Activated naive CD4-positive, alpha-beta T cell treated with anti-CD3 and anti-CD28 coated beads for 36 hours (primary cell): ENCODE measurements around the gene IFNK. TPM values are rescaled to one million over a fixed set of nuclear protein-coding genes. Genes with fewer than 3 reads are reported as not detected.
A peak's percentile ranks its signal among the peaks of the same experiment; 100 is the strongest.
"Not testable (repeated sequence)": the region's sequence is repeated elsewhere in the genome, so short reads cannot be mapped to it uniquely, and the experiment has no call there.

Experiments
- CTCF ChIA-PET: fragments of 350-600 bp; sonication (Branson Sonifier 250); formaldehyde crosslinking; loops from one replicate; lab custom pipeline; 2021; ENCODE audit warnings: antibody characterized with exemption; lab: Charles Lee
- DNase-seq: peaks from one replicate; pipeline ENCODE4 v3.0.0-alpha.2; 2020
- H3K27ac Mint-ChIP-seq: one replicate; pipeline ENCODE4 v1.8.0; 2021; ENCODE audit warnings: mild to moderate bottlenecking, mixed read lengths
- H3K27me3 Mint-ChIP-seq: one replicate; pipeline ENCODE4 v1.8.0; 2021; ENCODE audit warnings: low read depth, mixed read lengths
- H3K36me3 Mint-ChIP-seq: one replicate; pipeline ENCODE4 v1.8.0; 2021; ENCODE audit warnings: low read depth, mixed read lengths
- H3K4me1 Mint-ChIP-seq: one replicate; pipeline ENCODE4 v1.8.0; 2021; ENCODE audit warnings: low read depth, mixed read lengths
- H3K4me3 Mint-ChIP-seq: one replicate; pipeline ENCODE4 v1.8.0; 2021; ENCODE audit warnings: mild to moderate bottlenecking, moderate library complexity, mixed read lengths
- H3K9me3 Mint-ChIP-seq: one replicate; pipeline ENCODE4 v1.8.0; 2021; ENCODE audit warnings: mixed read lengths
- intact Hi-C: fragments of 100-400 bp; cut with micrococcal nuclease; formaldehyde crosslinking; loops from one replicate; pipeline ENCODE4 v1.15.1; 2023
- total RNA-seq, 2 experiments: library from RNA; stranded (reverse); gene quantifications; one replicate each; pipeline ENCODE4 v1.2.3, GENCODE V29; 2021

The IFNK gene
- total RNA-seq, 2 experiments from 2014 or later, result 0.24 TPM; not detected in 1

- Mint-ChIP-seq H3K4me1 (peaks cover 12% of the 10 kb centered on the region), H3K9me3 (peaks cover 4% of the 10 kb centered on the region), H3K36me3 (peaks cover 5% of the 10 kb centered on the region), H3K27me3 (no peaks in the 10 kb centered on the region), H3K27ac (no peak overlapping the region), H3K4me3 (no peak overlapping the region)
- CTCF ChIA-PET, result no interaction called here
- DNase-seq, result no peak
- intact Hi-C loops, result no loop called here
These were observed 28.5 kb upstream of the IFNK start for GRCh38 chr9:27495480-27496134.

- H3K4me1 Mint-ChIP-seq, result peaks cover 17% of the 10 kb centered on the region
- peaks cover 8% of the 10 kb centered on the region for H3K36me3 Mint-ChIP-seq
- no peak overlapping the region for H3K27ac Mint-ChIP-seq
- no peak for DNase-seq
- no peak overlapping the region for H3K4me3 Mint-ChIP-seq
- intact Hi-C loops, result no loop called here
- peaks cover 1% of the 10 kb centered on the region for H3K27me3 Mint-ChIP-seq
- CTCF ChIA-PET, result no interaction called here
- H3K9me3 Mint-ChIP-seq, result peaks cover 6% of the 10 kb centered on the region
These were observed 28.0 kb upstream of the IFNK start for GRCh38 chr9:27496135-27496504.

GRCh38 chr9:27497883-27498417 lies 26.1 kb upstream of the IFNK start:
- peaks cover 6% of the 10 kb centered on the region for H3K9me3 Mint-ChIP-seq

GRCh38 chr9:27499451-27499850 lies 24.6 kb upstream of the IFNK start:
- Mint-ChIP-seq H3K36me3 (peaks cover 6% of the 10 kb centered on the region), H3K27ac (peak overlapping the region; percentile 59), H3K4me3 (no peak overlapping the region), H3K4me1 (peaks cover 41% of the 10 kb centered on the region), H3K9me3 (peaks cover 2% of the 10 kb centered on the region), H3K27me3 (peaks cover 1% of the 10 kb centered on the region)
- intact Hi-C loops, result loop anchor here (1.0 to 2.0 kb wide), 5 partner anchors 10 to 133 kb away; partner anchors contain the start of genes C9orf72 and IFNK
- CTCF ChIA-PET, result no interaction called here
- no peak for DNase-seq

More at GRCh38 chr9:27497883-27498417, 26.1 kb upstream of the IFNK start:
- DNase-seq, result no peak
- Mint-ChIP-seq H3K36me3 (peaks cover 10% of the 10 kb centered on the region), H3K27me3 (peaks cover 1% of the 10 kb centered on the region), H3K27ac (no peak overlapping the region), H3K4me3 (no peak overlapping the region), H3K4me1 (peaks cover 28% of the 10 kb centered on the region)
- intact Hi-C loops, result loop anchor here (2.0 kb wide), 1 partner anchor 73 kb away; no protein-coding TSS in a partner anchor
- CTCF ChIA-PET, result no interaction called here

- H3K27ac Mint-ChIP-seq, H3K9me3 Mint-ChIP-seq, DNase-seq, H3K4me3 Mint-ChIP-seq, H3K27me3 Mint-ChIP-seq, H3K36me3 Mint-ChIP-seq, intact Hi-C loops: not testable (repeated sequence)
- peaks cover 55% of the 10 kb centered on the region for H3K4me1 Mint-ChIP-seq
- CTCF ChIA-PET, result interaction anchor here (0.6 kb wide), 1 partner anchor 101 kb away, joined by 3 read pairs; no protein-coding TSS in a partner anchor
These were observed 23.2 kb upstream of the IFNK start for GRCh38 chr9:27500902-27501301.

GRCh38 chr9:27503623-27504022 lies 20.5 kb upstream of the IFNK start:
- Mint-ChIP-seq H3K27ac (no peak overlapping the region), H3K4me1 (peaks cover 64% of the 10 kb centered on the region), H3K9me3 (peaks cover 2% of the 10 kb centered on the region), H3K27me3 (peaks cover 1% of the 10 kb centered on the region), H3K36me3 (peaks cover 6% of the 10 kb centered on the region), H3K4me3 (no peak overlapping the region)
- DNase-seq, result no peak
- intact Hi-C loops, result loop anchor here (2.0 kb wide), 1 partner anchor 15 kb away; no protein-coding TSS in a partner anchor
- CTCF ChIA-PET, result interaction anchor here (1.0 kb wide), 1 partner anchor 27 kb away, joined by 4 read pairs; no protein-coding TSS in a partner anchor

- Mint-ChIP-seq H3K4me3 (no peak overlapping the region), H3K4me1 (peaks cover 62% of the 10 kb centered on the region), H3K36me3 (peaks cover 7% of the 10 kb centered on the region), H3K27ac (no peak overlapping the region), H3K27me3 (peaks cover 1% of the 10 kb centered on the region), H3K9me3 (peaks cover 2% of the 10 kb centered on the region)
- intact Hi-C loops, result loop anchor here (2.0 kb wide), 1 partner anchor 15 kb away; no protein-coding TSS in a partner anchor
- no peak for DNase-seq
- CTCF ChIA-PET, result no interaction called here
These were observed 19.8 kb upstream of the IFNK start for GRCh38 chr9:27504259-27504658.

GRCh38 chr9:27505744-27506161 lies 18.3 kb upstream of the IFNK start:
- Mint-ChIP-seq H3K36me3 (peaks cover 7% of the 10 kb centered on the region), H3K27ac (peak overlapping the region; percentile 17), H3K9me3 (peaks cover 2% of the 10 kb centered on the region), H3K4me3 (no peak overlapping the region), H3K27me3 (peaks cover 1% of the 10 kb centered on the region), H3K4me1 (peaks cover 52% of the 10 kb centered on the region)
- CTCF ChIA-PET, result interaction anchor here (1.1 to 1.7 kb wide), 3 partner anchors 23 to 172 kb away, joined by 3 to 7 read pairs (median 6); partner anchors contain the start of gene MOB3B
- peak; percentile 65 for DNase-seq
- intact Hi-C loops, result loop anchor here (1.0 to 2.0 kb wide), 6 partner anchors 17 to 138 kb away; partner anchors contain the start of genes C9orf72, IFNK and MOB3B

- intact Hi-C loops, result no loop called here
- DNase-seq, result no peak
- Mint-ChIP-seq H3K27me3 (no peaks in the 10 kb centered on the region), H3K4me3 (no peak overlapping the region), H3K9me3 (no peaks in the 10 kb centered on the region), H3K4me1 (peaks cover 43% of the 10 kb centered on the region), H3K27ac (no peak overlapping the region), H3K36me3 (peaks cover 1% of the 10 kb centered on the region)
- CTCF ChIA-PET, result interaction anchor here (0.6 to 1.1 kb wide), 2 partner anchors 22 to 24 kb away, joined by 3 read pairs; partner anchors contain the start of gene MOB3B
These were observed 17.1 kb upstream of the IFNK start for GRCh38 chr9:27506981-27507380.

GRCh38 chr9:27510780-27511179 lies 13.3 kb upstream of the IFNK start:
- CTCF ChIA-PET, result no interaction called here
- Mint-ChIP-seq H3K9me3 (no peaks in the 10 kb centered on the region), H3K4me3 (no peak overlapping the region), H3K27ac (no peak overlapping the region), H3K36me3 (peaks cover 1% of the 10 kb centered on the region), H3K4me1 (peaks cover 12% of the 10 kb centered on the region), H3K27me3 (no peaks in the 10 kb centered on the region)
- intact Hi-C loops, result no loop called here
- DNase-seq, result no peak

- DNase-seq, result no peak
- Mint-ChIP-seq H3K4me3 (no peak overlapping the region), H3K36me3 (peaks cover 1% of the 10 kb centered on the region), H3K27me3 (no peaks in the 10 kb centered on the region), H3K4me1 (peaks cover 5% of the 10 kb centered on the region), H3K9me3 (no peaks in the 10 kb centered on the region), H3K27ac (no peak overlapping the region)
- intact Hi-C loops, result no loop called here
- CTCF ChIA-PET, result no interaction called here
These were observed 12.3 kb upstream of the IFNK start for GRCh38 chr9:27511771-27512170.

- CTCF ChIA-PET, result interaction anchor here (1.0 kb wide), 1 partner anchor 15 kb away, joined by 4 read pairs; the partner anchor contains the start of gene MOB3B
- Mint-ChIP-seq H3K36me3 (peaks cover 3% of the 10 kb centered on the region), H3K27ac (no peak overlapping the region), H3K4me3 (no peak overlapping the region), H3K9me3 (no peaks in the 10 kb centered on the region), H3K27me3 (no peaks in the 10 kb centered on the region), H3K4me1 (no peaks in the 10 kb centered on the region)
- no peak for DNase-seq
- intact Hi-C loops, result no loop called here
These were observed 9.5 kb upstream of the IFNK start for GRCh38 chr9:27514551-27514950.
